VCaP (cell line): ENCODE results near the gene ZNF229.
A peak's percentile ranks its signal among the peaks of the same experiment; 100 is the strongest.
"Not testable (repeated sequence)": the region's sequence is repeated elsewhere in the genome, so short reads cannot be mapped to it uniquely, and the experiment has no call there.

Source experiments
- H3K27ac ChIP-seq: fragments of 450-650 bp; 2 replicates; pipeline ENCODE4 v1.5.1; 2017
- TF ChIP-seq, protein P1 (sequence below): fragments of 450-650 bp; conservative IDR thresholded peaks from 2 replicates; pipeline ENCODE4 v1.5.1; 2017; ENCODE audit warnings: mild to moderate bottlenecking, moderate library complexity

The ZNF229 gene

DNA sequence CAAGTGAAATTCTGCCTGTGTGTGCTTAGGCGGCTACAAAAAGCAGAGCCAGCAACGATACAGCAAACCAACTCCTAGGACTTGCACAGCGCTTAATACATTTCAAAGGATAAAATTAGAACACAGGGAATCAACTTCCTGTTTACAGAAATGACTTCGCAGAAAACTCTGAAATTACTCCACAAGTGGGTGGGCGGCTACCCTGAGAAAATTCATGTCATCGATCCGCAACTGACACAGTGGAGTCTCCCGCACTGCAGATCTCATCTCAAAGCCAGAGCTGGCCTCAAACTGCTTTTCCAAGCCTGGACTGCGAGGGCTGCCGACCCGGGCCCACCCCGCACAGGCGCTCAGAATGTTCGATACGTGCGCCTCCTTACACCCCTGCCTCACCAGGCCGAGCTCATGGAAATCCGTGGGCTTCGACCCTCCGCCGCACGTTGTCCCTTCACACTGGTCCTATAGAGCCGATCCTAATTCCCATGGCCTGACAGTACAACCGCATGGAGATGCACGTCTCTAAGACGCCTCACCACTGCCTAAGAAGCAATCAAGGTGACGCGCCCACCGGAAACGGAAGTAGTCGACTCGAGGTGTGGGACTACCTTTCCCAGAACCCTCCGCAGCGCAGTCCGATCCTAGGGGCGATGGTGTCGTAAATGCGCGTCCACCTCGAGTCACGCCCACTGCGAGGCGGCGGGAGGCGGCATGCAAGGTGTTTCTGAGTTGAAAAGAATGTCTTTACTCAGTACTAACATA is at the start of gene ZNF229:
TSS of gene ZNF229 (minus strand) at position 557 of the 759 bp plus-strand sequence. CDS start 5,625 bp downstream, outside the sequence.
- peak within 1 kb of the TSS; percentile 72 for H3K27ac ChIP-seq
- TF ChIP-seq, protein P1, sequence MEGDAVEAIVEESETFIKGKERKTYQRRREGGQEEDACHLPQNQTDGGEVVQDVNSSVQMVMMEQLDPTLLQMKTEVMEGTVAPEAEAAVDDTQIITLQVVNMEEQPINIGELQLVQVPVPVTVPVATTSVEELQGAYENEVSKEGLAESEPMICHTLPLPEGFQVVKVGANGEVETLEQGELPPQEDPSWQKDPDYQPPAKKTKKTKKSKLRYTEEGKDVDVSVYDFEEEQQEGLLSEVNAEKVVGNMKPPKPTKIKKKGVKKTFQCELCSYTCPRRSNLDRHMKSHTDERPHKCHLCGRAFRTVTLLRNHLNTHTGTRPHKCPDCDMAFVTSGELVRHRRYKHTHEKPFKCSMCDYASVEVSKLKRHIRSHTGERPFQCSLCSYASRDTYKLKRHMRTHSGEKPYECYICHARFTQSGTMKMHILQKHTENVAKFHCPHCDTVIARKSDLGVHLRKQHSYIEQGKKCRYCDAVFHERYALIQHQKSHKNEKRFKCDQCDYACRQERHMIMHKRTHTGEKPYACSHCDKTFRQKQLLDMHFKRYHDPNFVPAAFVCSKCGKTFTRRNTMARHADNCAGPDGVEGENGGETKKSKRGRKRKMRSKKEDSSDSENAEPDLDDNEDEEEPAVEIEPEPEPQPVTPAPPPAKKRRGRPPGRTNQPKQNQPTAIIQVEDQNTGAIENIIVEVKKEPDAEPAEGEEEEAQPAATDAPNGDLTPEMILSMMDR, result no peak

DNA sequence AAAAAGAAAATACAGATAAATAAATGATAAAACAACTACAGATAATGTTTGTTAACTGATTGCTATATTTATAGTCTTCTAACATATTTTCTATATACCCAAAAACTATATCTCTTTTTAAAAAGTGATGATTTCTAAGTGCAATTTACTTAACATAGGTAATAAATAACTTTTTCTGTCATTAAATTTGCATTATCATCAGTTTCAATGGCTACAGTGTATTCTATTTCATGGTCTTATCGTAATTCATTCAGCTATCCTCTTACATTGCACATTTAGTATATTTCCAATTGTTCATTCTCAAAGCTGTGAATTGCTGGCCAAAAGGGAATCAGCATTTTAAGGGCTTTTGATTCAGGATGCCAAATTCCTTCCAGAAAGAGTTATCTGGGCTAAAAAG is 48.4 kb upstream of the ZNF229 start:
- TF ChIP-seq, protein P1, result no peak
- H3K27ac ChIP-seq, result no peak overlapping the region

DNA sequence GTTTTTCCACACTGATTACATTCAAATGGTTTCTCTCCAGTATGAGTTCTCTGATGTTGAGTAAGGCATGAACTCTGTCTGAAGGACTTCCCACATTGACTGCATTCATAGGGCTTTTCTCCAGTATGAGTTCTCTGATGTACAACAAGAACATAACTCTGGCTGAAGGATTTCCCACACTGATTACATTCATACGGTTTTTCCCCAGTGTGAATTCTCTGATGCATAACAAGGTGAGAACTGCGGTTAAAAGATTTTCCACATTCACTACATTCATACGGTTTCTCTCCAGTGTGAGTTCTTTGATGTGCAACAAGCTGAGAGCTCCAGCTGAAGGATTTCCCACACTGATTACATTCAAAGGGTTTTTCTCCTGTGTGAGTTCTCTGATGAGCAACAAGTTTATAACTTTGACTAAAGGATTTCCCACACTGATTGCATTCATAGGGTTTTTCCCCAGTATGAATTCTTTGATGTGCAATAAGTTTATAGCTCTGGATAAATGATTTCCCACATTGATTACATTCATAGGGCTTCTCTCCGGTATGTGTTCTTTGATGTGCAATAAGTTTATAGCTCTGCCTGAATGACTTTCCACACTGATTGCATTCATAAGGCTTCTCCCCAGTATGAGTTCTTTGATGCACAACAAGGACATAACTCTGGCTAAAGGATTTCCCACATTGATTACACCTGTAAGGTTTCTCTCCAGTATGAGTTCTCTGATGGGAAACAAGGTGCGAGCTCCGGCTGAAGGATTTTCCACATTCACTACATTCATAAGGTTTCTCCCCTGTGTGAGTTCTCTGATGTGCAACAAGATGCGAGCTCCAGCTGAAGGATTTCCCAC is 28.5 kb upstream of the ZNF229 start:
- TF ChIP-seq, protein P1, result no peak
- no peak overlapping the region for H3K27ac ChIP-seq

DNA sequence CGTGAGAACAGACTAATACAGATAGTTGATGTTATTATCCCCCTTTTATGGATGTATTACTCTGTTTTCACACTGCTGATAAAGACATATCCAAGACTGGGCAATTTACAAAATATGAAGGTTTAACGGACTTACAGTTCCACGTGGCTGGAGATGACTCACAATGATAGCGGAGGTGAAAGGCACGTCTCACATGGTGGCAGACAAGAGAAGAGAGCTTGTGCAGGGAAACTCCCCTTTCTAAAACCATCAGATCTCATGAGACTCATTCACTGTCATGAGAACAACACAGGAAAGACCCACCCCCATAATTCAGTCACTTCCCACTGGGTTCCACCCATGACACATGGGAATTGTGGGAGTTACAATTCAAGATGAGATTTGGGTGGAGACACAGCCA is 20.5 kb upstream of the ZNF229 start:
- not testable (repeated sequence) for H3K27ac ChIP-seq

DNA sequence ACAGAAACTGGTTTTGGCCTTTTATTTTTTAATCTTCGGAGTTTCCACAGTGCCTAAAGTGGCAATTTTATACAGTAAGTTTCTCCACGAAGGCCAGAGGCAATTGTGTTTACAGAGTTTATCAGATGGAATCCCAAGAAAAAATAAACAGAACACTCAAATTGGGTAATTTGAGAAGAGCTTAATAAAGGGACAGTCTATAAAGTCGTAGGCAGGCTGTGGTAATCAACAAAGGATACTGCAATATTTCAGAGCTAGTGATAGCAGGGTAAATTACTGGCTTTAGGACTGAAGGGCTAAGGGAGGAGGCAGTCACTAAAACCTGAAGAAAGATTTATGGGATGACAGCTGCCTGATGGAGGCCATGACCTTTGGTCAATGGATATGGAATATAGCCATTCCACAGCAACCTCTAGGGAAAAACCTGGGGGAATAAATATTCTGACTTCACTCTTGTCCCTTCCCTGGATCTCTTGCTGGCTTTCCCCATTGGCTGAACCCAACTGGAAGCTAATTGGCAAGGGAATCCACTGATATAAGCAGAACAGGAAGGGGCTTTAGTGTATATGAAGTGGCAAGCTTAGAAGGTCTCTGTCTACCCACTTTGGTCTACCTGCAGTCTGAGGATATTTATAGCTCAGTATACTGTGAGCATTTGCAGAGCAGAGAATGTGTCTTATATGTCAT is 14.5 kb upstream of the ZNF229 start:
- not testable (repeated sequence) for H3K27ac ChIP-seq

DNA sequence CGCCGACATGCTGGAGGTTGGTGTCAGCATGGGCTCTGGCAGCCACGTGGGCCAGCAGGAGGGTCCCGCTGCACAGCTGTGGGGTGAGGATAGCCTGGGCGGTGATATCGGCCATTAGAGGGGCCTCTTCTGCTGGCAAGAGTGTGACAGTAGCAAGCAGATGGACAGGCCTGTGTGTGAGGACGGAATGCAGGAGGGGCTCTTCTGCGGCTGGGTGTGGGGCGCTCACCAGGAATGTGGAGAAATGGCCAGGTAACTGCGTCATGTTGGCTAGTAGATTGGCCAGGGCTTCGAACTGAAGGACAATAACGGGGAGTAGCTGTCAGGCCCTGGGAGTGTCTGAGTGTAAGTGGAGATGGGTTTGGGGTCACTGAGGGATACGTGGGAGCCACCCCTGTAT is 7.7 kb upstream of the ZNF229 start:
- not testable (repeated sequence) for H3K27ac ChIP-seq

DNA sequence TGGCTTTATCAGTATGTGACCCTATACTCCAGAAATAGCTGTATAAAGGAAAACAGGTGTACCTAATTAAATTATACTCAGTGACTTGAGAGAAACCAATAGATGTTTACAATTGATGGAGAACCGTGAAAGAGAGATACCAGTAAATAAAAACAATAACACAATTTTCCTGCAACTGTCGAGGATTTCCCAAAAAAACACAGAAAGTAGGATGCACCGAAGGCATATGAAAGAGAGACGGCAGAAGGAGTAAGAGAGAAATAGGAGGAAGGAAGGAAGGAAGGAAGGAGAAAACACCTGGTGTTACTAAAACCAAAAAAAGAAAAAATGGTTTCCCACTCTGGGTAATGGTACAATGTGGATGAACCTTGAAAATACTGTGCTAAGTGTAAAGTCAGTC is 6.8 kb upstream of the ZNF229 start:
- no peak overlapping the region for H3K27ac ChIP-seq
- TF ChIP-seq, protein P1, result no peak

DNA sequence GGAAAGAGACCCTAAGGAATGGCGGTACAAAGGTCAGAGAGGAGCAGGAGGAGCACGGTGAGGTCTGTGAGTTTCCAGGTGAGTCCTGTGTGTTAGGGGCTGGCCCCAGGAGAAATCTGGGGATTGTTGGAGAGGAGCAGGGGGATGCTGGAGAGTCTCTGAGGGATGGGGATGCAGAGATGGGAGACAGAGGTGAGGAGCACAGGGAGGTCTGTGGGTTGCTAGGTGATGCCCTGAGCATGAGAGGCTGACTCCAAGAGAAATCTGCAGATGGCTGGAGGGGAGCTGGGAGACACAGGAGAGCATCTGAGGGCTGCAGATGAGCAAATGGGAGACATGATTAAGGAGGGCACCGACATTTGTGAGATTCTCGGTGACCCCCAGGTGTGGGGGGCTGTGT is 4.1 kb upstream of the ZNF229 start:
- TF ChIP-seq, protein P1, result no peak
- H3K27ac ChIP-seq, result no peak overlapping the region

DNA sequence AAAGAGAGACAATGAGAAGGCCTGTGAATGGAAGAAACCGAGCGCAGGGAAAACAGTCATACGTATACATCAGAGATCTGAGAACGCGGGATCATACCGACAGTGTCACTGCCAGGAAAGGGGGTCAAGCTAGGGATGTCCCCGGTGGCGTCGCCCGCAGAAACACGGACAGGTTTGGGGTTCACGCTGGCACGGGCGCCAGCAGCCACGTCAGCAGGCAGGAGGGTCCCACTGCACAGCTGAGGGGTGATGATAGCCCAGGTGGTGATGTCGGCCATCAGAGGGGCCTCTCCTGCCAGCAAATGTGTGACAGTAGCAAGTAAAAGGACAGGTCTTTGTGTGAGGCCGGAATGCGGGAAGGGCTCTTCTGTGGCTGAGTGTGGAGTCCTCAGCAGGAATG is 3.4 kb upstream of the ZNF229 start:
- H3K27ac ChIP-seq, result no peak overlapping the region
- TF ChIP-seq, protein P1, result no peak
